Measurements from ENCODE around the gene CLCN7. TPM values are rescaled to one million over a fixed set of nuclear protein-coding genes. Genes with fewer than 3 reads are reported as not detected.
"Not testable (repeated sequence)": the region's sequence is repeated elsewhere in the genome, so short reads cannot be mapped to it uniquely, and the experiment has no call there.

The CLCN7 gene
- polyA plus RNA-seq, 1 donor: 39.9 TPM

- no peak for DNase-seq
Observed at GRCh38 chr16:1445518-1446203, 29.2 kb downstream of the CLCN7 start.

- DNase-seq: no peak
Observed at GRCh38 chr16:1444730-1445517, 29.9 kb downstream of the CLCN7 start.

GRCh38 chr16:1443980-1444729 lies 30.7 kb downstream of the CLCN7 start, which contains the start of gene CCDC154:
Gene CCDC154 (minus strand): TSS chr16:1444556. CDS start chr16:1444322, 234 bp downstream.
- DNase-seq: no peak

GRCh38 chr16:1443403-1443973 lies 31.3 kb downstream of the CLCN7 start:
- no peak for DNase-seq

GRCh38 chr16:1442697-1443096 lies 32.1 kb downstream of the CLCN7 start:
- no peak for DNase-seq

- DNase-seq: peak; percentile 40
Observed at GRCh38 chr16:1441391-1441829, 33.4 kb downstream of the CLCN7 start.

- not testable (repeated sequence) for DNase-seq
Observed at GRCh38 chr16:1439699-1440074, 35.1 kb downstream of the CLCN7 start.

GRCh38 chr16:1439058-1439698 lies 35.6 kb downstream of the CLCN7 start:
- no peak for DNase-seq

- DNase-seq: no peak
Observed at GRCh38 chr16:1438229-1439057, 36.4 kb downstream of the CLCN7 start.

GRCh38 chr16:1437606-1438005 lies 37.2 kb downstream of the CLCN7 start:
- no peak for DNase-seq

GRCh38 chr16:1436731-1437355 lies 38.0 kb downstream of the CLCN7 start:
- DNase-seq: no peak

- no peak for DNase-seq
Observed at GRCh38 chr16:1435921-1436697, 38.7 kb downstream of the CLCN7 start.

- no peak for DNase-seq
Observed at GRCh38 chr16:1434644-1435592, 39.9 kb downstream of the CLCN7 start.

- no peak for DNase-seq
Observed at GRCh38 chr16:1433756-1434155, 41.1 kb downstream of the CLCN7 start.

GRCh38 chr16:1433263-1433560 lies 41.6 kb downstream of the CLCN7 start:
- no peak for DNase-seq

GRCh38 chr16:1432388-1433262 lies 42.2 kb downstream of the CLCN7 start:
- DNase-seq: no peak

GRCh38 chr16:1431497-1432270 lies 43.1 kb downstream of the CLCN7 start:
- DNase-seq: no peak

All from hindlimb muscle (tissue), 1 donor.